Kidney (tissue), 14 donors: Measurements from ENCODE around the gene CCDC9B. TPM values are rescaled to one million over a fixed set of nuclear protein-coding genes. Genes with fewer than 3 reads are reported as not detected.

ENCODE experiments used
- DNase-seq, 5 donors: peaks; one replicate each; pipeline ENCODE4 v3.0.0-alpha.2; 2013 to 2020
- FAIRE-seq: peaks from 2 replicates; lab custom pipeline; 2012; peaks lifted over from hg19 to GRCh38; lab: Jason Lieb, UNC
- H3K27ac ChIP-seq, 2 donors: one replicate each; pipeline ENCODE4 v1.7.0; 2013; ENCODE audit warnings: low read depth in 2 of 2, low read length in 2 of 2, inconsistent platforms in 1 of 2
- H3K27me3 ChIP-seq: one replicate; pipeline ENCODE4 v1.7.1; 2013; ENCODE audit warnings: low read length, inconsistent platforms; ENCODE audit not compliant: control insufficient read depth, insufficient read depth
- H3K36me3 ChIP-seq, 3 donors: one replicate each; pipeline versions ENCODE4 v1.7.0 to v1.7.1; 2013; ENCODE audit warnings: low read length in 3 of 3, control low read depth in 1 of 3, inconsistent platforms in 1 of 3; ENCODE audit not compliant: insufficient read depth in 3 of 3, control insufficient read depth in 2 of 3
- H3K4me1 ChIP-seq, 3 donors: one replicate each; pipeline versions ENCODE4 v1.7.0 to v1.7.1; 2013; ENCODE audit warnings: low read length in 3 of 3, inconsistent platforms in 1 of 3, low read depth in 1 of 3; ENCODE audit not compliant: control insufficient read depth in 2 of 3, insufficient read depth in 2 of 3
- H3K4me3 ChIP-seq, 3 donors: one replicate each; pipeline versions ENCODE4 v1.7.0 to v1.8.1; 2013; ENCODE audit warnings: low read length in 3 of 3, control low read depth in 1 of 3, inconsistent platforms in 1 of 3
- H3K9ac ChIP-seq, 3 donors: one replicate each; pipeline versions ENCODE4 v1.7.0 to v1.7.1; 2013; ENCODE audit warnings: low read length in 3 of 3, control low read depth in 1 of 3, inconsistent platforms in 1 of 3
- H3K9me3 ChIP-seq, 3 donors: one replicate each; pipeline versions ENCODE4 v1.7.0 to v1.7.1; 2013; ENCODE audit warnings: low read length in 3 of 3, control low read depth in 1 of 3, inconsistent platforms in 1 of 3; ENCODE audit not compliant: control insufficient read depth in 2 of 3, insufficient read depth in 1 of 3
- CTCF ChIP-seq: IDR thresholded peaks from 3 replicates; pipeline ENCODE4 v1.5.1; 2012; ENCODE audit warnings: mild to moderate bottlenecking, moderate library complexity, borderline replicate concordance; ENCODE audit not compliant: insufficient read depth; ENCODE audit errors: extremely low read depth
- intact Hi-C: fragments of 100-400 bp; cut with DNase I; formaldehyde crosslinking; loops from one replicate; pipeline ENCODE4 v1.11.1; 2022
- polyA plus RNA-seq: library from polyadenylated mRNA; stranded (reverse); fragments of 350-450 nt; fragmentation: Illumina TruSeq; extraction: RNeasy Lipid Tissue Mini Kit (QIAGEN cat#74804); gene quantifications from one replicate; pipeline ENCODE4 v1.2.3, GENCODE V29; 2014; ENCODE audit warnings: low read depth, low replicate concordance; ENCODE audit not compliant: insufficient read depth
- total RNA-seq: library from RNA; stranded (reverse); fragmentation: NEBNext Ultra II Directional; extraction: Animal tissue kit (Norgen Biotek cat#: 25700); gene quantifications from one replicate; pipeline ENCODE4 v1.2.1, GENCODE V29; 2021
- donor health status: control.
- donor health status: control.
- donor health status: control.
- donor health status: control.
- donor health status: control.
- donor health status: DM: yes; HTN: yes; CAD: no.
- donor health status: Normal renal cell carcinoma (clear cell type).

The CCDC9B gene
- total and polyA plus RNA-seq, 2 donors from 2014 or later: 4.7 to 60.0 TPM

GRCh38 chr15:40305281-40305680, 35.5 kb downstream of the CCDC9B start:
- H3K9ac ChIP-seq: no peak overlapping the region
- no peak for DNase-seq
- peaks cover 0 to 3% (median 2%) of the 10 kb centered on the region in 3 donors for H3K9me3 ChIP-seq
- no peaks in the 10 kb centered on the region for H3K36me3 ChIP-seq
- no peak for TF ChIP-seq CTCF
- no peak overlapping the region for H3K4me3 ChIP-seq
- intact Hi-C loops: no loop called here
- no peaks in the 10 kb centered on the region for H3K4me1 ChIP-seq
- H3K27me3 ChIP-seq: no peaks in the 10 kb centered on the region
- no peak for FAIRE-seq
- no peak overlapping the region for H3K27ac ChIP-seq

- FAIRE-seq: no peak
- TF ChIP-seq CTCF: no peak
- intact Hi-C loops: no loop called here
These were observed 37.2 kb downstream of the CCDC9B start for GRCh38 chr15:40303576-40303975.

GRCh38 chr15:40302981-40303380, 37.8 kb downstream of the CCDC9B start:
- no peak for FAIRE-seq
- Histone ChIP-seq H3K27me3 (no peaks in the 10 kb centered on the region), H3K9ac (no peak overlapping the region), H3K36me3 (no peaks in the 10 kb centered on the region), H3K4me3 (no peak overlapping the region), H3K4me1 (no peaks in the 10 kb centered on the region), H3K9me3 (peaks cover 0 to 6% (median 2%) of the 10 kb centered on the region in 3 donors), H3K27ac (no peak overlapping the region)
- TF ChIP-seq CTCF: no peak
- DNase-seq: peak in 1 of 5 donors; percentile 64
- intact Hi-C loops: no loop called here

More at GRCh38 chr15:40303576-40303975, 37.2 kb downstream of the CCDC9B start:
- H3K4me3 ChIP-seq: no peak overlapping the region
- no peak overlapping the region for H3K27ac ChIP-seq
- no peaks in the 10 kb centered on the region for H3K27me3 ChIP-seq
- H3K9me3 ChIP-seq: peaks cover 0 to 6% (median 2%) of the 10 kb centered on the region in 3 donors
- H3K9ac ChIP-seq: no peak overlapping the region
- DNase-seq: no peak
- H3K4me1 ChIP-seq: no peaks in the 10 kb centered on the region
- no peaks in the 10 kb centered on the region for H3K36me3 ChIP-seq
